ENCODE results near the gene GDPD3. TPM values are rescaled to one million over a fixed set of nuclear protein-coding genes. Genes with fewer than 3 reads are reported as not detected.

The GDPD3 gene
- total and polyA plus RNA-seq, 9 of the 15 experiments (the other 6 are each of a cell fraction or from before 2014, with no cell fraction given), result 0.47 to 3.9 (median 1.1) TPM

DNA sequence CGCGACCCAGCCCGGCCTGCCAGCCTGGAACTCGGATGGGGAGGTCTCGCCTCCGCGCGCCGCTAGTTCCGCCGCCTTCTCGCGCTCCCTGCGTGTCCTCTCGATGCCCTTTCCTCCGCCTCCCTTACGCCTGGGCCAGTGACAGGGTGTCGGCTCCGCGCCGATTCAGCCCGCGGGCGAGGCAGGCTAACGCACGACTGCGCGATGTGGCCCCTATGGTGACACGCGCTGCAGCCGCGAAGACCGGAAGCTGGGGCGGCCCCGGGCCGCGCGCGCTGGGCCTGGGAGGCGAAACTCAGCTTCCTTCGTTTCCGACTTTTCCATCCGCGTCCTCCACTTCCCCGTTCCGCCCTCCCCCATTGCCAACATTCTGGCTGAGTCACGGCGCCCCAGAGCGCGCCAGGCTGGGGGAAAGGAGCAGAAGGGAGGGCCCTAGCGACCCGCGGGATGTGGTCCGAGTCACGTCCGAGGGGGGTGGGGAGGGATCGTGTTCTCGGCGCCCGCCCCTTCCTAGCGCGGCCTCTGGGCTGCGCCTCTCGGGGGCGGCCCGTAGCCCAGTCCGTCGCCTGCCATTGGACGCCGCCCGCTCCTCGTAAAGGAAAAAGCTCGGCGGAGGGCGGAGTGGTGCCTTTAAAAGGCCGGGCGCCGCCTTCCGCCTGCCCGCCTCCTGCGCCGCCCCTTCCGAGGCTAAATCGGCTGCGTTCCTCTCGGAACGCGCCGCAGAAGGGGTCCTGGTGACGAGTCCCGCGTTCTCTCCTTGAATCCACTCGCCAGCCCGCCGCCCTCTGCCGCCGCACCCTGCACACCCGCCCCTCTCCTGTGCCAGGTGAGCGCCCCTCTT, 48.0 kb downstream of the GDPD3 start, which contains the start of gene ALDOA (continued):
- TF ChIP-seq, protein P1, sequence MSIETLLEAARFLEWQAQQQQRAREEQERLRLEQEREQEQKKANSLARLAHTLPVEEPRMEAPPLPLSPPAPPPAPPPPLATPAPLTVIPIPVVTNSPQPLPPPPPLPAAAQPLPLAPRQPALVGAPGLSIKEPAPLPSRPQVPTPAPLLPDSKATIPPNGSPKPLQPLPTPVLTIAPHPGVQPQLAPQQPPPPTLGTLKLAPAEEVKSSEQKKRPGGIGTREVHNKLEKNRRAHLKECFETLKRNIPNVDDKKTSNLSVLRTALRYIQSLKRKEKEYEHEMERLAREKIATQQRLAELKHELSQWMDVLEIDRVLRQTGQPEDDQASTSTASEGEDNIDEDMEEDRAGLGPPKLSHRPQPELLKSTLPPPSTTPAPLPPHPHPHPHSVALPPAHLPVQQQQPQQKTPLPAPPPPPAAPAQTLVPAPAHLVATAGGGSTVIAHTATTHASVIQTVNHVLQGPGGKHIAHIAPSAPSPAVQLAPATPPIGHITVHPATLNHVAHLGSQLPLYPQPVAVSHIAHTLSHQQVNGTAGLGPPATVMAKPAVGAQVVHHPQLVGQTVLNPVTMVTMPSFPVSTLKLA (conservative IDR thresholded peaks at IDR 0.05), result peak; percentile 84 to 91
- TF ChIP-seq CREM (IDR thresholded peaks at IDR 0.05; ENCODE audit: low read depth) (no peak; the same call in 1 of the 2 replicates), POLR2AphosphoS5 (IDR thresholded peaks at IDR 0.05; ENCODE audit: control insufficient read depth, insufficient read depth, low read depth, low read length) (peak; percentile 94), POLR2G (IDR thresholded peaks at IDR 0.05; ENCODE audit: low read depth, low read length) (peak; percentile 97), ZBTB7A (IDR thresholded peaks at IDR 0.05; ENCODE audit: borderline replicate concordance, control insufficient read depth, low read depth, low read length) (peak; percentile 92), ZFP30 (CRISPR knock-in tag; IDR thresholded peaks at IDR 0.05; ENCODE audit: borderline replicate concordance) (no peak), ZNF134 (CRISPR knock-in tag; conservative IDR thresholded peaks at IDR 0.05) (no peak), MEF2A (IDR thresholded peaks at IDR 0.05; ENCODE audit: control insufficient read depth, low read depth, low read length) (no peak), RBM34 (IDR thresholded peaks at IDR 0.05; ENCODE audit: borderline replicate concordance, insufficient read depth, low read length) (peak; percentile 87; the same call in 1 of the 2 replicates), RHOXF2B (CRISPR knock-in tag; conservative IDR thresholded peaks at IDR 0.05) (no peak), SMARCB1 (IDR thresholded peaks at IDR 0.05; ENCODE audit: insufficient read length, low read depth) (no peak), CBFB (CRISPR knock-in tag; IDR thresholded peaks at IDR 0.05) (no peak), MYBL2 (IDR thresholded peaks at IDR 0.05; ENCODE audit: low read depth) (no peak), MYBL2 (CRISPR knock-in tag; IDR thresholded peaks at IDR 0.05; ENCODE audit: borderline replicate concordance) (no peak), ZNF785 (CRISPR knock-in tag; IDR thresholded peaks at IDR 0.05) (no peak), GABPB1 (CRISPR knock-in tag; IDR thresholded peaks at IDR 0.05) (peak; percentile 91), HMG20B (CRISPR knock-in tag; IDR thresholded peaks at IDR 0.05) (no peak)
- TF ChIP-seq, protein P2, sequence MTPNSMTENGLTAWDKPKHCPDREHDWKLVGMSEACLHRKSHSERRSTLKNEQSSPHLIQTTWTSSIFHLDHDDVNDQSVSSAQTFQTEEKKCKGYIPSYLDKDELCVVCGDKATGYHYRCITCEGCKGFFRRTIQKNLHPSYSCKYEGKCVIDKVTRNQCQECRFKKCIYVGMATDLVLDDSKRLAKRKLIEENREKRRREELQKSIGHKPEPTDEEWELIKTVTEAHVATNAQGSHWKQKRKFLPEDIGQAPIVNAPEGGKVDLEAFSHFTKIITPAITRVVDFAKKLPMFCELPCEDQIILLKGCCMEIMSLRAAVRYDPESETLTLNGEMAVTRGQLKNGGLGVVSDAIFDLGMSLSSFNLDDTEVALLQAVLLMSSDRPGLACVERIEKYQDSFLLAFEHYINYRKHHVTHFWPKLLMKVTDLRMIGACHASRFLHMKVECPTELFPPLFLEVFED (CRISPR knock-in tag; conservative IDR thresholded peaks at IDR 0.05), result 0 out of 2 replicates have a peak, but pooled peaks have one; percentile 48
- TF ChIP-seq, protein P3, sequence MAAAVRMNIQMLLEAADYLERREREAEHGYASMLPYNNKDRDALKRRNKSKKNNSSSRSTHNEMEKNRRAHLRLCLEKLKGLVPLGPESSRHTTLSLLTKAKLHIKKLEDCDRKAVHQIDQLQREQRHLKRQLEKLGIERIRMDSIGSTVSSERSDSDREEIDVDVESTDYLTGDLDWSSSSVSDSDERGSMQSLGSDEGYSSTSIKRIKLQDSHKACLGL (CRISPR knock-in tag; IDR thresholded peaks at IDR 0.05; ENCODE audit: borderline replicate concordance, poor library complexity, severe bottlenecking), result peak; percentile 4
- TF ChIP-seq, protein P4, sequence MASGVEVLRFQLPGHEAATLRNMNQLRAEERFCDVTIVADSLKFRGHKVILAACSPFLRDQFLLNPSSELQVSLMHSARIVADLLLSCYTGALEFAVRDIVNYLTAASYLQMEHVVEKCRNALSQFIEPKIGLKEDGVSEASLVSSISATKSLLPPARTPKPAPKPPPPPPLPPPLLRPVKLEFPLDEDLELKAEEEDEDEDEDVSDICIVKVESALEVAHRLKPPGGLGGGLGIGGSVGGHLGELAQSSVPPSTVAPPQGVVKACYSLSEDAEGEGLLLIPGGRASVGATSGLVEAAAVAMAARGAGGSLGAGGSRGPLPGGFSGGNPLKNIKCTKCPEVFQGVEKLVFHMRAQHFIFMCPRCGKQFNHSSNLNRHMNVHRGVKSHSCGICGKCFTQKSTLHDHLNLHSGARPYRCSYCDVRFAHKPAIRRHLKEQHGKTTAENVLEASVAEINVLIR (CRISPR knock-in tag; IDR thresholded peaks at IDR 0.05), result no peak
- TF ChIP-seq, protein P5, sequence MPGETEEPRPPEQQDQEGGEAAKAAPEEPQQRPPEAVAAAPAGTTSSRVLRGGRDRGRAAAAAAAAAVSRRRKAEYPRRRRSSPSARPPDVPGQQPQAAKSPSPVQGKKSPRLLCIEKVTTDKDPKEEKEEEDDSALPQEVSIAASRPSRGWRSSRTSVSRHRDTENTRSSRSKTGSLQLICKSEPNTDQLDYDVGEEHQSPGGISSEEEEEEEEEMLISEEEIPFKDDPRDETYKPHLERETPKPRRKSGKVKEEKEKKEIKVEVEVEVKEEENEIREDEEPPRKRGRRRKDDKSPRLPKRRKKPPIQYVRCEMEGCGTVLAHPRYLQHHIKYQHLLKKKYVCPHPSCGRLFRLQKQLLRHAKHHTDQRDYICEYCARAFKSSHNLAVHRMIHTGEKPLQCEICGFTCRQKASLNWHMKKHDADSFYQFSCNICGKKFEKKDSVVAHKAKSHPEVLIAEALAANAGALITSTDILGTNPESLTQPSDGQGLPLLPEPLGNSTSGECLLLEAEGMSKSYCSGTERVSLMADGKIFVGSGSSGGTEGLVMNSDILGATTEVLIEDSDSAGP (CRISPR knock-in tag; IDR thresholded peaks at IDR 0.05), result peak; percentile 77

Data from K562 (cell line).